MCF 10A (cell line): ENCODE results near the gene CD34. TPM values are rescaled to one million over a fixed set of nuclear protein-coding genes. Genes with fewer than 3 reads are reported as not detected.

Source experiments
- BruUV-seq: library from RNA; stranded (reverse); fragments of 400-500 nt; replicated peaks from 2 replicates; lab custom pipeline; 2021; lab: Mats Ljungman, UMichigan
- CTCF ChIA-PET: fragments of 300-600 bp; sonication (Branson Sonifier 250); formaldehyde crosslinking; extraction: SDS; loops from one replicate; lab custom pipeline; 2021; ENCODE audit warnings: antibody characterized with exemption, inconsistent platforms; lab: Yijun Ruan, JAX
- POLR2A ChIA-PET: fragments of 300-600, 350-650 bp; sonication (Branson Sonifier 250); formaldehyde crosslinking; extraction: SDS; loops from one replicate; lab custom pipeline; 2020; ENCODE audit warnings: antibody characterized with exemption, inconsistent platforms; lab: Yijun Ruan, JAX
- DNase-seq: peaks from one replicate; pipeline ENCODE4 v3.0.0-alpha.2; 2018; ENCODE audit not compliant: unreplicated experiment
- H3K27ac Mint-ChIP-seq: one replicate; pipeline ENCODE4 v1.8.0; 2022; ENCODE audit warnings: mild to moderate bottlenecking, low read depth, mixed read lengths; ENCODE audit not compliant: unreplicated experiment
- H3K27me3 Mint-ChIP-seq: one replicate; pipeline ENCODE4 v1.8.0; 2022; ENCODE audit warnings: mixed read lengths; ENCODE audit not compliant: insufficient read depth, unreplicated experiment
- H3K36me3 Mint-ChIP-seq: one replicate; pipeline ENCODE4 v1.8.0; 2022; ENCODE audit warnings: mild to moderate bottlenecking, moderate library complexity, mixed read lengths; ENCODE audit not compliant: insufficient read depth, unreplicated experiment
- H3K4me1 Mint-ChIP-seq: one replicate; pipeline ENCODE4 v1.8.0; 2022; ENCODE audit warnings: mixed read lengths; ENCODE audit not compliant: insufficient read depth, unreplicated experiment
- H3K4me3 Mint-ChIP-seq: one replicate; pipeline ENCODE4 v1.8.0; 2022; ENCODE audit warnings: mild to moderate bottlenecking, moderate library complexity, mixed read lengths; ENCODE audit not compliant: unreplicated experiment
- H3K9me3 Mint-ChIP-seq: one replicate; pipeline ENCODE4 v1.8.0; 2022; ENCODE audit warnings: mixed read lengths; ENCODE audit not compliant: unreplicated experiment
- intact Hi-C: fragments of 100-400 bp; cut with micrococcal nuclease; formaldehyde crosslinking; loops from 2 replicates; pipeline ENCODE4 v1.14.1; 2022
- total RNA-seq: library from RNA; stranded (reverse); gene quantifications from 2 replicates; pipeline ENCODE4 v1.2.3, GENCODE V29; 2022
- TF ChIP-seq, protein P1 (sequence below): fragments of 200-600 bp; IDR thresholded peaks from one replicate; pipeline ENCODE4 v1.8.0; 2022; ENCODE audit warnings: antibody characterized with exemption, mild to moderate bottlenecking; ENCODE audit not compliant: unreplicated experiment

The CD34 gene
- total RNA-seq, 1 experiment from 2014 or later = not detected

DNA sequence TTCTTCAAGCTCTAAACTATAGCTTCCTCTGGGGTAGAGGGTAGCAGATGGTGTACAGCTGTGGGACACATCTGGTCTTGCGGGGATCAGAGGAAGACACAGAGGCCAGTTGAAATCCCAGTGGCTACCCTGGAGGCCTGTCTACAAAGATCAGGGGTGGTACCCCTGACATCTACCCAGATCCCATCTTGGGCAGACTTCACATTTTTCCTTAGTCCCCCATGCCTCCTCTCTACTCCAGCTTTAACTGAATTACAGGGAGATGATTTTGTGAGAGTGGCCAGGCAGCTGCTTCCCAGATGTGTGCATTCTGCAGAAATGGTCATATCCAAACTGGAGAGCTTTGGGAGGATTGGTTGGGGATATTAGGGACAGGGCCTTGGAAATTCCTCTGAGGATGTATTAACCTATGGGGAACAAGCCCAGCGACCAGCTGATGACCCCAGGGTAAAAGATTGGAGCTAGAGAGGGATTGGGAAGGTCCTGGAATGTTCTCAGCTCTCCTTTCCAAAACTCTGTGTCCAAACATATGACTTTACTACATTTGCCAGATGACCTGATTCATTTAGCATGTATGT, 9.6 kb upstream of the CD34 start:
- ChIA-PET CTCF (interaction anchor here (0.6 to 3.5 kb wide), 10 partner anchors 11 to 123 kb away, joined by 3 to 13 read pairs (median 4); no protein-coding TSS in a partner anchor), POLR2A (interaction anchor here (0.7 to 1.3 kb wide), 3 partner anchors 11 to 24 kb away, joined by 3 read pairs; no protein-coding TSS in a partner anchor)
- H3K9me3 Mint-ChIP-seq = no peaks in the 10 kb centered on the region
- H3K27me3 Mint-ChIP-seq = peaks cover 13% of the 10 kb centered on the region
- no peak overlapping the region for H3K27ac Mint-ChIP-seq
- no peaks in the 10 kb centered on the region for H3K36me3 Mint-ChIP-seq
- BruUV-seq = no TSS peak
- no peak for DNase-seq
- H3K4me1 Mint-ChIP-seq = no peaks in the 10 kb centered on the region
- no peak overlapping the region for H3K4me3 Mint-ChIP-seq
- TF ChIP-seq, protein P1, sequence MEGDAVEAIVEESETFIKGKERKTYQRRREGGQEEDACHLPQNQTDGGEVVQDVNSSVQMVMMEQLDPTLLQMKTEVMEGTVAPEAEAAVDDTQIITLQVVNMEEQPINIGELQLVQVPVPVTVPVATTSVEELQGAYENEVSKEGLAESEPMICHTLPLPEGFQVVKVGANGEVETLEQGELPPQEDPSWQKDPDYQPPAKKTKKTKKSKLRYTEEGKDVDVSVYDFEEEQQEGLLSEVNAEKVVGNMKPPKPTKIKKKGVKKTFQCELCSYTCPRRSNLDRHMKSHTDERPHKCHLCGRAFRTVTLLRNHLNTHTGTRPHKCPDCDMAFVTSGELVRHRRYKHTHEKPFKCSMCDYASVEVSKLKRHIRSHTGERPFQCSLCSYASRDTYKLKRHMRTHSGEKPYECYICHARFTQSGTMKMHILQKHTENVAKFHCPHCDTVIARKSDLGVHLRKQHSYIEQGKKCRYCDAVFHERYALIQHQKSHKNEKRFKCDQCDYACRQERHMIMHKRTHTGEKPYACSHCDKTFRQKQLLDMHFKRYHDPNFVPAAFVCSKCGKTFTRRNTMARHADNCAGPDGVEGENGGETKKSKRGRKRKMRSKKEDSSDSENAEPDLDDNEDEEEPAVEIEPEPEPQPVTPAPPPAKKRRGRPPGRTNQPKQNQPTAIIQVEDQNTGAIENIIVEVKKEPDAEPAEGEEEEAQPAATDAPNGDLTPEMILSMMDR = no peak
- intact Hi-C loops = no loop called here

GRCh38 chr1:207919523-207920170, 8.7 kb upstream of the CD34 start:
- CTCF ChIA-PET = interaction anchor here (0.7 to 3.5 kb wide), 8 partner anchors 12 to 92 kb away, joined by 3 to 13 read pairs (median 4); no protein-coding TSS in a partner anchor

DNA sequence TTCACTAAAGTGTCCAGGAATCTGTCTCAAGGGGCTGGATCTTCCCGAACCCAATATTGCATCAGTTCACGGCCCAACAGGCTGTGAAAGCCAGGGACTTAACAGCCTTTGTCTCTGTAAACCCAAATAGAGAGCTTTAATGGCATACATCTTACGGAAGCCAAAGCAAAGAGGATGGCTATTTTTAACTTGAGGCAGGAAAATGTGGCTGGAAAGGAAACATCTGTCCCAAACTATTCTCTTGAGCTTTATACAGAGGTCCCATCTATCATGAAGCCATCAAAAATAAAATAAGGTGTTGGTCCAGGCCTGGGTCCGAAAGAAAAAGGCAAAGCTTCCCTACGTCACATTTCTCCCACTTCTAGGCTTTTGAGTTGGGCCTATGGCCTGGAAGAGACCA, 7.7 kb upstream of the CD34 start:
- intact Hi-C loops = no loop called here
- BruUV-seq = no TSS peak
- CTCF ChIA-PET = interaction anchor here (0.9 to 2.5 kb wide), 7 partner anchors 14 to 90 kb away, joined by 3 to 21 read pairs (median 5); no protein-coding TSS in a partner anchor

More at GRCh38 chr1:207919523-207920170, 8.7 kb upstream of the CD34 start:
- TF ChIP-seq, protein P1 = no peak
- POLR2A ChIA-PET = no interaction called here
- no peaks in the 10 kb centered on the region for H3K9me3 Mint-ChIP-seq
- peaks cover 13% of the 10 kb centered on the region for H3K27me3 Mint-ChIP-seq
- intact Hi-C loops = no loop called here
- no peak overlapping the region for H3K27ac Mint-ChIP-seq
- H3K4me1 Mint-ChIP-seq = no peaks in the 10 kb centered on the region
- no TSS peak for BruUV-seq
- H3K36me3 Mint-ChIP-seq = no peaks in the 10 kb centered on the region
- H3K4me3 Mint-ChIP-seq = no peak overlapping the region
- no peak for DNase-seq

More for the DNA sequence above, 7.7 kb upstream of the CD34 start:
- Mint-ChIP-seq H3K27me3 (peaks cover 13% of the 10 kb centered on the region), H3K4me3 (no peak overlapping the region), H3K36me3 (no peaks in the 10 kb centered on the region), H3K27ac (no peak overlapping the region), H3K9me3 (no peaks in the 10 kb centered on the region), H3K4me1 (no peaks in the 10 kb centered on the region)
- DNase-seq = no peak
- TF ChIP-seq, protein P1 = no peak
- POLR2A ChIA-PET = interaction anchor here (0.7 to 1.1 kb wide), 3 partner anchors 9 to 56 kb away, joined by 3 to 5 read pairs (median 4); no protein-coding TSS in a partner anchor
